HG03108 (cell line): ENCODE data around the gene SLX9.

Experiments used
- ATAC-seq: cut with Tn5 transposase; IDR thresholded peaks from one replicate; pipeline ENCODE4 v1.9.1; 2021; ENCODE audit warnings: moderate library complexity; ENCODE audit not compliant: unreplicated experiment

SLX9 gene

DNA sequence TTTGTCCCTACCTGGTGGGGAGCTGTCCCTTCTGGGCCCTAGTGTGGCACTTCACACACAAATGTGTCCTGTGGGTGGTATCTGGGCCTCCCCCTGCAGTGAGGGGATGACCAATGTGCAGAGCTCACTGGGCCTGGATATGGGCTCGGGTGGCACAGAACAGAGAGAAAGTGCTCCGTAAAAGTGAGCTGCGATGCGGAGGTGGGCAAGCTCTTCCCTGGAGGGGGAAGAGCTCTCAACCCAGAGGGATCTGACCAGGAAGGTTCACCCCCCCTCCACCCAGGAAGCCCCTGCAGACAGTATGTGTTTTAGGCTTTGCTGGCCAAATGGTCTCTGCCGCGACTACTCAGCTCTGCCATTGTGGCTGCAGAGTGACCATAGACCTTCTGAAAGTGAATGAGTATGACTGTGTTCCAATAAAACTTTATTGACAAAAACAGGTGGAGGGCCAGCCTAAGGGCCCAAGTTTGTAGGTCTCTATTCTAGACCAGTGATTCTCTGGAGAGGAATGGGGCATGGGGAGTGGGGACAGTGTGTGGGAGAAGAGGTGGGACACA lies 10.5 kb upstream of the SLX9 start:
- no peak for ATAC-seq

DNA sequence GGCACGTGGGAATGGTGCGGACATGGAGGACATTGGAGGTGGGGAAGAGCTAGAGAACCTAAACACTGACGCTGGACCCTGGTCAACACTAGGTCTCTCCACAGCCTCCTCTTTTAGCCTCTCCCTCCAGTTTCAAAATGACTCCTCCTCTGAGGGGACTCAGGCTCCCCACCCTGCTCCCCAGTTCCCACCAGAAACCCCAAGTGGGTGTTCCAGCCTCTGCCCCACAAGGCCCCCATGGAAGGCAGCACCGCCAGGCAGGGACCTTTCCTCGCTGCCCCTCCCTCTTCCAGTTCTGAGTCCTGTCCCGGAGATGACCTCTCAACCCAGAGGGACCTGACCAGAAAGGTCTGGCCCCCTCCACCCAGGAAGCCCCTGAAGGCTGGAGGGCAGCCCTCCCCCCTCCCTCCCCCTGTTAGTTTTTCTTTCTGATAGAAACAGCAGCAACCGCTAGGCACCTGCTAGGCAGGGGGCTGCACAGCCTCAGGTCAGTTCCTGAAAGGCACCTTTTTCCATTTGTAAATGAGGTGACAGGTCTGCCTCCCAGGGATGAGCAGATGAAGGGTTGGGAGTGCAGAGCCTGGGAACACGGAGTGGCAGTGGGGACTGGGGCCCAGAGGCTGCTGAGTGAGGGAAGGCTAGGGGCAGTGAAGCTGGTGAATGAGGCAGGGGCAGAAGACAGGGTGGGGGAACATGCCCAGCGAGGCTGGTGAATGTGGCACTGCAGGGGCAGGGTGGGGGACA lies 9.9 kb upstream of the SLX9 start:
- no peak for ATAC-seq

DNA sequence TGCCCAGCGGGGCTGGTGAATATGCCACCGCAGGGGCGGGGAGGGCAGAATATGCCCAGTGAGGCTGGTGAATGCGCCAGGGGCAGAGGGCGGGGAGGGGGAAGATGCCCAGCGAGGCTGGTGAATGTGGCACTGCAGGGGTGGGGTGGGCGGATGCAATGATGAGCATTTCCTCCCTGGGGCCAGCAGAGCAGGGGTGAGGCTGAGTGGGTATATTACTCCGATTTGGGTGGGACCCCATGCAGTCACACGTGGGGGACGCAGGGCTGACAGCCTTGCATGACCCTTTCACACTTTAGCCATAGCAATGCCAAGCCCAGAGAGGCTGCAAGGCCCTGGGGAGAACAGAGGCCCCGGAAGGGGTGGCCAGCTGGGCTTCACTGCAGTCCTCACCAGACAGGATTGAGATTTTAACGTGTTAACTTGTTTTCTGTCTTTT lies 9.3 kb upstream of the SLX9 start:
- ATAC-seq = no peak

DNA sequence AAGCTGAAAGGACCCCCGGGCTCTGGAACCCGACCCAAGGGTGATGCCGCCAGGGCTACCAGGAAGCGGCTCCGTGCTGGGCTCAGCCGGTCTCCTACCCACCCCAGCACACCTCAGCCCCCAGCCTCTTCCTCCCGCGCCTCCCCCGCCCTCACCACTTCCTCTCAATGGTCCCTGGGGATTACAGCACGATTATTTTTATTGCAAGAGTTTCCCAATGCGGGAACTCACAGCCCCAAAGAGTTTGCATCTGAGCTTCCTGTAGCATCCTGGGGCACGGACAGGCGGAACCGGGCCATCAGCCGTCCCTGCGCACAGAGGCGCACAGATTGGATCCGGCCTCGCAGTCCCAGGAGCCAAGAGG lies 8.7 kb upstream of the SLX9 start:
- no peak for ATAC-seq

DNA sequence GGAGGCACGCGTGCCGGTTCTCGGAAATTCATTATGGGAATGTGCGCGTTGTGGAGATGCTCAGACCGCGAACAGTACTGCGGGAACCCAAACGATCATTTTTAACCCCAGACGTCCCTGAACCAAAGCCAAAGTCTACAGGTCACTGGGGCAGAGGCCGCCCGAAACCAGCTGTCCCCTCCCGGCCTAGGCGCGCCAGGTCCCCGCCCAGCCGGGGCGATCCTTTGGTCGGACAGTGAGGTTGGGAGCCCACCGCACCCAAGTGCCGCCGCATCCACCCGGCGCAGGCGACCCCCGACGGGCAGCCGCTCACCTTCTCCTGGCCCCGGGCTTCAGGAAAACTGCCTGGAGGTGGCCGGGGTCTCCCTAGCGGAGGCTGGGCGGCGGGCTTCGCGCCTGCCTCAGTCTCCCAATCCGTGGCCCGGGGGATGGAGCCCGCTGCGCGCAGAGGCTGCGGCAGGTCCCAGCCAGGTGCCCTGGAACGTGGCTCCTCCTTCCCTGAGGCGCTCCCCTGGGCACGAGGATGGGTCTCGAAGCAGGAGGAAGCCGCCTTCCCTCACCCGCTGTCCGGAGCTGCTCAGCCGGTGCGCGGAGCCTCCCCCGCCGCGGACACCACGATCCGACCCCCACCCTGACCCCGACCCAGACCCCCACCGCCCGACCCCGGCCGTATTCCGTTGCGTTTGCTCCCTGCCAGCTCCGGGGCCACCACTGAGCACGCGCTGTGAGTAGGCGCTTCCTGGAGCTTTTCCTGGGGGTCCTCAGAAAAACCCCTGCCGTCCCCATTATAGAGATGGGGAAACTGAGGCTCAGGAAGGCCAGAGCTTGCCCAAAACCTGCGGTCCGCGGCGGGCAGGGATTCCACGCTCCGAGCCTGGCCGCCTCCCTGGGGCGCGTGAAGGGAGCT lies 8.1 kb upstream of the SLX9 start:
- ATAC-seq = no peak

DNA sequence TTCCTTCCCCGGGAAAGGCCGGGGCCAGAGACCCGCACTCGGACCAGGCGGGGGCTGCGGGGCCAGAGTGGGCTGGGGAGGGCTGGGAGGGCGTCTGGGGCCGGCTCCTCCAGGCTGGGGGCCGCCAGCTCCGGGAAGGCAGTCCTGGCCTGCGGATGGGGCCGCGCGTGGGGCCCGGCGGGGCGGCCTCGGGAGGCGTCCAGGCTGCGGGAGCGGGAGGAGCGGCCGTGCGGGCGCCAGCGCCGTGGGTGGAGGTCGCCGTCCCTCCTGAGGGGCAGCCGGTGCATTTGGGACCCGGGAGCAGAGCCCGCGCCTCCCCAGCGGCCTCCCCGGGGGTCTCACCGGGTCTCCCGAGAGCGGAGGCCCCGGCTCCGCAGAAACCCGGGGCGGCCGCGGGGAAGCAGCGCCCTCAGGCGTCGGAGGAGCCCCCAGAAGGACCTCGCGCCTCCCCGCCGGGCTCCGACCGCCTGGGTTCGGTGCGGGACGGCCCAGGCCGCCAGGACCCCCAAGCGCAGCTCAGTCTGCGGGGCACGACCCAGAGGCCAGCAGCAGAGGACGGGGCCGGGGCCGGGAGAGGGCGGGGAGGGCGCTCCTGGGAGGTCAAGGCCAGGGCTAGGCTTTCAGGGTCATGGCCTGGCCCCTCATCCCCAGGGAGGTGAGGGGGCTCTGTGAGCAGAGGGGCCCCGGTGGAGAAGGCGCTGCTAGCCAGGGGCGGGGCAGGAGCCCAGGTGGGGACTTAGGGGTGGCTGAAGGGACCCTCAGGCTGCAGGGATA lies 7.2 kb upstream of the SLX9 start:
- ATAC-seq = no peak

DNA sequence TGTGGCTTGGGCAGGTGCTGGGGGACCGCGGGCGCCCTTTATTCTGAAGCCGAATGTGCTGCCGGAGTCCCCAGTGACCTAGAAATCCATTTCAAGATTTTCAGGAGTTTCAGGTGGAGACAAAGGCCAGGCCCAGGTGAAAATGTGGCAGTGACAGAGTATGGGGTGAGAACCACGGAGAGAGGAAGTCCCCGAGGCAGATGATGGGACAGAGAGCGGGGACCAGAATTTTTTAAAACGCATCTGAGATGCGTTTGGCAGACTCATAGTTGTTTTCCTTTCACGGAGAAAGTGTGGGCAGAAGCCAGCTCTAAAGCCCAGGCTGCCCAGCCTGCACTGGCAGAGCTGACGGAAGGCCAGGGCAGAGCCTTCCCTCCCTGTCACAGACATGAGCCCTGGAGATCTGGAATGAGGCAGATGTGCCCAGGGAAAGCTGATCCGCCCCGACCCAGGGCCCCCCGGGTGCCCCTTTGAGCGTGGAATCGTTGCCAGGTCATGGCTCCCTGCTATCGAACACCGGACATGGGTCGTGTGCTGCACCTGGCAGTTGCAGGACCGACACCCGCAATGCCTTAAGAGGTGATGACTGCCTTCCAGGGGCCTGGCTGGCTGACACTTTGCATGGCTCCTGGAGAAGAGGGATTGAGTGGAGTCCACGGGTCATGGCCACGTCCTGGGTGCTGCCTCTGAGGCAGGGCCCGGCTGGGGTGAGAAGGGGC lies 6.5 kb upstream of the SLX9 start:
- no peak for ATAC-seq

DNA sequence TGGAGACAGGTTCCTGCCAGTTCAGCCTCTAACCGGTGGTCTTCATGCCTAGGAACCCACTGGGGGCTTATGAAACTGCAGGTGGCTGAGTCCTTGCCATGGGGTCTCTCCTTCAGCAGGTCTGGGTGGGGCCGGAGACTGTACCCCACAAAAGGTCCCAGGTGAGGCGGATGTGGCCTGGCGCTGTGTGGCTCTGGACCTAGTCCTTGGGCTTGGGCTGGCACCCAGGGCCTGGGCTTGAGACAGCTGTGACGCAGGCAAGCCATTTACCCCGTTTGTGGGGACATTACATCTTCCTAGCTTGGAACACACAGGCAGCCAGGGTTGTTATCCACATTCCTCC lies 5.9 kb upstream of the SLX9 start:
- ATAC-seq = no peak

DNA sequence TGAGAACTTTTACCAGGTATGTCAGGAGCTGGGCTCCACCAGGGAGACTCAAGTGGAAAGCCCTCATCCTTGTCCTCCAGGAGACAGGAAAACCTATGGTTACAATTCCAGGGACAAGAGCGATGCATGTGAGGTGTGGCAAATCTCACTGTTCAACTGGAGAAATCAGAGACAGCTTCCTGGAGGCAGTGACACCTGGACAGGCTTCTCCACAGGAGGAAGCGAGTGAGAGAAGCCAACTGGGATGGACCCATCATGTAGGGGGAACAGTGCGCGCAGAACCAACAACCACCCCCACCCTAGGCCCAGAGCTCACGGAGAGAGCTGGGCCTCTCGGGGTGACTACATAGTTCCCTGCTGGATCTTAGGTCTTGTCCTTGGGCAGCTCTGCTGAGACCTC lies 5.6 kb upstream of the SLX9 start:
- no peak for ATAC-seq

DNA sequence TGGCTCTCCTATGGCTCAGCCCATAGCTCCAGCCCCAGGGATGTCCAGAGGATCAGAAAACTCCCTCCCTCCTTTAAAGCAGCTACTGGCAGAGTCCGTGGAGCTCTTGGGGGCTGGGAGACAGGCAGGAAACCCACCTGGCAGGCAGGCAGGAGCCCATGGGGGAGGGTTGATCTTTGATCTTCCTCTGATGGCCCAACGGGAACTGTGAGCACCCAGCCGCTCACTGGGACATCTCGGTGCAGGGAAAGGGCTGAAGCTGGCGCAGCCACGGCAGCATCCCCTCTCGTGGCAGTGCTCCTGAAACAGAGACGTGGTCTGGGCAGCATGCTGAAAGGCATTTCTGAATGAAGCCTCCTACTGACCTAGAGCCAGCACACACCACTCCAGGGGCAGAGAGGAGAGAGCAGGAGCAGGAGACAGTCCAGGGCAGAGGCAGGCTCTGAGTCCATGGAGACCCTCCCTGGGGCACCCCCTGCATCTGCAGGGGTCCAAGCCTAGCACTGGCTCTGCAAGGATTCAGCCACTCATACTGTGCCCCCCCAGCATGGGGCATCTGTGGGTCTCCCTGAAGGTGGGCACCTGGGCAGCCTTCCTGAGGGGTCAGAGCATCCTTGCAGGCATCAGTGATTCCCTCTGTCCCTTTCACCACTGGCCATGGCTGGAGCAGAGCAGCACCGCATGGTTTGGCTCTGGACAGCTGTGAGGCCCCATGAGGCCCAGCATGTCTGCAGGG lies 4.9 kb upstream of the SLX9 start:
- ATAC-seq = no peak

DNA sequence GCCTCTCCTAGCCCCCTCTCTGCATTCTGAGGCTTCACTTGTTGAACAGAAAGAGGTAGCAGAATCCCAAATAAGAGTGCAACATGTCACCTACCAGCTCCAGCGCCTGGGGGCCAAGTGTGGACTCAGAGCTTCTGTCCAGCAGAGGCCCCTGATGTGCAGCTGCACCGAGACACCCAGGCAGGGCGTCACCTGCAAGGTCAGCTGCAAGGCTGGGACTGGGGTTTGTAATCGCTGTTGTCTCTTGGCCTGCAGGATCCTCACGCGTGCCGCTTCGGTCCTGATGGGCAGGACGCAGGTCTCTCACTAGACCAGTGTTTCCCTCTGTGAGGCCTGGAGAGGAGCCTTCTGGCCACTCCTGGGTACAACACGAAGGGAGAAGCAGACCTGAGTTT lies 4.3 kb upstream of the SLX9 start:
- ATAC-seq = no peak

DNA sequence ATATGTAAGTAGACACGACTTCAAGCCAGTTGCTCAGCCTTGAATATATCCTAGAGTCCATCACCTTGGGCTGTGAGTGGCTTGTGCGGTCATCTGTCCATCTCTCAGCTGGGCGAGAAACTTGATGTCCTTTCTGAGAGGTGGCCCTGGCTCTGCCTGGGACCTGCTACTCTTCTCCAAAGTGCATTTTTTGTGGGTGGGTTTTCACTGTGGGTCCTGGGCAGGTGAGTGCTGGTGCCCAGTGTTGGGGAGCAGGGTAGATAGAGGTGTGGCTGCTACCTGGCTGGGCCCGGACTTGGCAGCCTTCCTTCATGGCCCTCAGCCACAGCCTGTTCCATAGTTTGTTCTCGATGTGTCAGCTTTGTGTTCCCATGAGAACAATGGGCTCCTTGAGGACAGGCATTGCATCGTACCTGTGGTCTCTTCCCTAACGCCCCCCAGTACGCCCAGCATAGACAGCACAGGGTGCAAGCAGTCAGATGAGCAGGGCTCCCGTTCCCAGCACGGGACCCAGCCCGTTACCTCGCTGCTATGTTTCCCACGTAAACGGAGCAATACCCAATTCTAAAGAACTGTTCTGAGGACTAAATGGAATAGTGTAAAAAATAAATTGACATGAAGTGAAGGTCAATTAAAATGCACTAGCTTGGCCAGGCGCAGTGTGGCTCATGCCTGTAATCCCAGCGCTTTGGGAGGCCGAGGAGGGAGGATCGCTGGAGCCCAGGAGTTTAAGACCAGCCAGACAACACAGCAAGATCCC lies 877 bp upstream of the SLX9 start:
- ATAC-seq = no peak

DNA sequence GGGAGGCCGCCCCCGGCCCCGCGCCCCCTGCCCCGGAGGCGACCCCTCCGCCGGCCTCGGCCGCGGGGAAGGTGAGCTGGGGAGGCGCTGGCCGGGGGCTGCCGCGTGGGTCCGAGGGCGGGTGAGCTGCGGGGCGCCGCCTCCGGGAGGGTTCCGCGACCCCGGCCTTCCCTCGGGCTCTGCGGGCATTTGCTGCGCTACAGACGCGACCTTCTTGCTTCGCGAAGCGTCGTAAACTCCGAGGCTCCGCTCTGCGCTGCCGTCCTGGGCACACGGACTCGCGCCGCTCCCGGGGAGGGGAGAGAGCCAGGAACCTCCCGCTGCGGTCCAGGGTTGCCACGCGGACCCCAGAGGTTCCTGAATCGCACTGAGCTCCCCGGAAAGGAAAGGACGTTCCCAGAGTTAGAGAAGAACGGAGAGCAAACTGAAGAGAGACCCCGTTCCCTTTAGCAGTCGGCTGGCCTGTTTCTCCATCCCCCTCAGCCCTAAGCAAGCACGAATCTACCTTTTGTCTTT lies 345 bp downstream of the SLX9 start:
- peak; percentile 13 for ATAC-seq

DNA sequence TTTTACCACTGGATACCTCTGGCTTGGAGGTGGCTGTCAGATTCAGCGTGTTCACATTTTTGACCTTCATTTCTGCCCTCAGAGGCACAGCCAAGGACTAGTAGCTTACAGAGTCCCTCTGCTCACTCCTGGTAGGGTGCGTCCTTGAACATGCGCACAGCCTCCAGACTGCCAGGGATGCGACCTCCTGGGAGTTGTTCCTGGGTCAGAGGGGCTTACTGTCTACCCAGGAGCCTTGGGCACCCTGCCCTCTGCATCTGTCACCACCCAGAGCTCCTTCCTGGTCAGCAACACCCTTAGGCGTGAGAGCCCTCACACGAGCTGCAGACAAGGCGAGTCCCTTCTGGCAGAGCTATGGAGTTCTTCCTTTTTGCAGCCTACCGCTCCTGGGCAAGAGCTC lies 1.7 kb downstream of the SLX9 start:
- no peak for ATAC-seq

DNA sequence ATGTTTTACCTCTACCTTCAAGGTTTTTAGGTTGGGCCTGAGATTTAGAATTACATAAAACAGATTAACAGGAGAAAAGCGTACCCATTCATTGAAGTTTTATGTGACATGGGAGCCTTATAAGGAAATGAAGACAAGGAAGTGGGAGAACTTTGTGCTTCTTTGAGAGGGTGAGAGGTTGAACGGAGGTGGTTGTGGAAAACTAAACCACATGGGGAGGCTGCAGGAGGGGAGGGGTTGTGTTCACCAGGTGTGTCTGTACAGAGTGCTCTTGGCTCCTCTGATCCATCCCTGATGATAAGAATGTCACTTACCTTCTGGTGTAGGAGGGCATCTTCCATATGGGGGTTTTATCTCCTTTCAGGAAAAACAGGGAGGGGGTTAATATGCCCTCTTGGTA lies 2.7 kb downstream of the SLX9 start:
- ATAC-seq = no peak

DNA sequence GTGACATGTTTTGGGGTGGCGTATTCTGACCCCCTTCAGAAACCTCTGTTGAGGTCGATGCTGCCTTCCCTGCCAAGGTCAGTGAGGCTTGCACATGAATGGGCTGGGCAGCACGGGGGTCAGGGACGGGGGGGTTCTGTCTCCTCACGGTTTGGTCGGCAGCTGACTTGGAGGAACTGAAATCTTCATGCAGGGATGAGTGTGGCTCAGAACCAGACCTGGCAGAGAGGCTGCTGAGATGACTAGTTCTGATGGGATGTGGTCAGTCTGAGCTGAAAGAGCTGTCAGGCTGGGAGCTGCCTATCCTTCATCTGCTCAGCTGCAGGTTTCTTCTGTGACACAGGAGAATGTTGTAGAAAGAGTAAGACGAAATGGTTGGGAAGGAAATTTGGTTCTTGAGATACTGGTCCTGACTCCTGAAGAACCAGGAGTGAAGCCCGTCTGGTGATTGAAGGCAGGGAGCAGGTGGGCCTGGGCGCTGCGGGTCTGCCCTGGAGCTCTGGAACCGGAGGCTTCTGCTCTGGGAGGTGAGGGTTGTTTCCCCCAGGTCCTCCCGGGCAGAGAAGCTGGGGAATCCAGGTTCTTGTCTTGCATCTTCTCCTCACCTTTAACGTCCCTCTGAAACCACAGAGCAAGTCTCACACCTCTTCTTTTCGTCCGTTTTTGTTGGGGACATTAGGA lies 3.3 kb downstream of the SLX9 start:
- ATAC-seq = no peak

DNA sequence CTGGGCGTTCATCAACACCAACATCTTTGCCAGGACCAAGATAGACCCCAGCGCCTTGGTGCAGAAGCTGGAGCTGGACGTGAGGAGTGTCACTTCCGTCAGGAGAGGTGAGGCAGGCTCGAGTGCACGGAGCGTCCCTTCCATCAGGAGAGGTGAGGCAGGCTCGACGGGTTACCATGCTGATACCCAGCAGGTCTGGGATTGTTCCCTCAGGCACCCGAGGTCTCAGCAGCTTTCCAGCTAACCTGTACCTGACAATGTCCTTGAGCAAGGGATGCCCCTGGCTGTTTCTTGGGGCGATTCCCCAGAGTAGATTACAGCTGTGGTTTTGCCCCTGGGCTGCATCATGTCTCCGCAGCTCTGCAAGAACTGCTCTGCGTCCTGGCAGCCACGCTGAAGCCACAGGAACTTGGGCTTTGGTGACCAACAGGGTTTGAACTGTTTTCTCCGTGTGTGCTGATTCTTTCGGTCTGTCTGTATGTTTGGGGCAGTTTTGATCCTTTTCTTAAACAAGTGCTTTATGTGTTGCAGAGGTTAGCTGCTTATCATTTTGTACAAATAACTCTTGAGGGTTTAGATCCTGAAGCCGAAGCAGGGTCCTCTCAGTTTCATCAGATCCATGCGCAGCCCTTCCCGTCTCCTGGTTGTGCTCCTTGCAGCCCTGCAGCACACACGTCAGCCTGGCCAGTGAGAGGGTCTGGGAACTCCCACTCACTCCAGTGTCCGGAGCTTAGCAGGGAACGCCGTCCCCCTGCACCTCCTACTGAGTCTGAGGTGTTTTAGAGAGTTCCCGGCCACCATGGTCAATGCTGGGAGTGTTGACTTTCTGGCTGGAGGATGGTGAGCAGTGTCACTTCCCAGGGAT lies 4.1 kb downstream of the SLX9 start:
- no peak for ATAC-seq

DNA sequence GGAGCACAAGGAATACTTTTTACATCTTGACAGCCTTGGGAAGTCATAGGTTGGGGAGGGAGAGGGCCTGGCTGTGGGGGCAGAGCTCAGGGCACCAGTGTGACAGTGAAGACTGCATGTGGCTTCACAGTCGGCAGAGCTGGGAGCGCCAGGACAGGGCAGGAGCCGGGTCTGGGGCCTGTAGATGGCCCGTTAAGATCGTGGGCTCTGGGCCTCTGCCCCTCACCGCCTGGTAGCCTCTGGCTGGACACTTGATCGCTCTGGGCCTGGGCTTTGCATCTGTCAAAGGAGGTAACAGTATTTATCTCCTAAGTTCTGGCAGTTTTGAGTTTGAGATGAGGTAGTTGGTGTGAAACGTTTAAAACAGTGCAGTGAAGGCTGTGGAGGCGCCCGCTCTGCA lies 4.8 kb downstream of the SLX9 start:
- ATAC-seq = no peak
